ENCODE results near the gene MMP17. TPM values are rescaled to one million over a fixed set of nuclear protein-coding genes. Genes with fewer than 3 reads are reported as not detected.

MMP17 gene
- total and polyA plus RNA-seq, 10 of the 15 experiments (the other 5 are each of a cell fraction or from before 2014, with no cell fraction given), result 0.11 to 0.28 (median 0.23) TPM; not detected in 7

- Histone ChIP-seq H2AFZ (ENCODE audit: control insufficient read depth, low read depth, low read length) (no peak overlapping the region), H3K9me3 (replicated peaks; ENCODE audit: control insufficient read depth, insufficient read depth, low read length) (no peaks in the 10 kb centered on the region), H3K4me3 (no peak overlapping the region), H3K9ac (ENCODE audit: control insufficient read depth, insufficient read depth, low read length) (no peak overlapping the region), H4K20me1 (ENCODE audit: control insufficient read depth, insufficient read depth) (no peaks in the 10 kb centered on the region), H3K27me3 (replicated peaks in 1 of 2; ENCODE audit: control insufficient read depth in 2 of 2, insufficient read depth in 2 of 2, low read length in 1 of 2) (no peaks in the 10 kb centered on the region), H3K4me1 (ENCODE audit: control insufficient read depth, insufficient read depth, low read length) (peaks cover 3% of the 10 kb centered on the region; the same call in 1 of the 2 replicates), H3K36me3 (ENCODE audit: control insufficient read depth in 2 of 2, insufficient read depth in 2 of 2, low read length in 1 of 2) (no peaks in the 10 kb centered on the region), H3K4me2 (ENCODE audit: control insufficient read depth, insufficient read depth) (no peak overlapping the region), H3K79me2 (ENCODE audit: control insufficient read depth, insufficient read depth, low read length) (no peaks in the 10 kb centered on the region), H3K27ac (ENCODE audit: control insufficient read depth, insufficient read depth) (no peak overlapping the region)
- BruUV-seq (replicated peaks), result no TSS peak
- FAIRE-seq (no peak), ATAC-seq (no peak), DNase-seq (ENCODE audit: low read depth, low spot score) (no peak)
- POLR2A ChIA-PET, result no interaction called here
- SMC1A ChIA-PET (ENCODE audit: uncharacterized antibody, unreplicated experiment), result no interaction called here
- 63% methylated on average over 33 of the region's 37 CpGs for WGBS (ENCODE audit: insufficient coverage, insufficient replicate concordance, low lambda C conversion rate, missing lambda C conversion rate)
- RAD21 ChIA-PET (ENCODE audit: unreplicated experiment), result no interaction called here
- TF ChIP-seq BCLAF1 (IDR thresholded peaks at IDR 0.05) (no peak), SMARCA5 (IDR thresholded peaks at IDR 0.05) (no peak)
- intact Hi-C loops (cut with micrococcal nuclease; ENCODE audit: unreplicated experiment), result no loop called here
- in situ Hi-C loops (cut with MboI), result no loop called here
- CTCF ChIA-PET, result no interaction called here
These were observed 23.8 kb downstream of the MMP17 start for GRCh38 chr12:131851741-131852550.

Data from GM12878 (cell line).